SK-N-DZ (cell line): Measurements from ENCODE around the gene IRF1.
"Not testable (repeated sequence)": the region's sequence is repeated elsewhere in the genome, so short reads cannot be mapped to it uniquely, and the experiment has no call there.

Source experiments
- DNase-seq: peaks from one replicate; pipeline ENCODE4 v3.0.0-alpha.2; 2015; ENCODE audit warnings: low spot score
- small RNA-seq, 2 experiments: library from RNA; depleted of rRNA; stranded (forward); fragments of <200 nt; gene quantifications; one replicate each; pipeline ENCODE3, GENCODE V24; 2014

The IRF1 gene

GRCh38 chr5:132439521-132440089 lies 51.0 kb downstream of the IRF1 start:
- DNase-seq, result no peak

- DNase-seq, result no peak
Measured at GRCh38 chr5:132438917-132439316, 51.7 kb downstream of the IRF1 start.

GRCh38 chr5:132438267-132438645 lies 52.3 kb downstream of the IRF1 start:
- DNase-seq, result not testable (repeated sequence)

GRCh38 chr5:132437604-132438266 lies 52.8 kb downstream of the IRF1 start:
- DNase-seq, result no peak

- no peak for DNase-seq
Measured at GRCh38 chr5:132436936-132437335, 53.6 kb downstream of the IRF1 start.

GRCh38 chr5:132435886-132436285 lies 54.7 kb downstream of the IRF1 start:
- no peak for DNase-seq

- no peak for DNase-seq
Measured at GRCh38 chr5:132435447-132435846, 55.1 kb downstream of the IRF1 start.

- DNase-seq, result no peak
Measured at GRCh38 chr5:132434416-132435286, 55.9 kb downstream of the IRF1 start.

- DNase-seq, result no peak
Measured at GRCh38 chr5:132433141-132433540, 57.4 kb downstream of the IRF1 start.

- DNase-seq, result no peak
Measured at GRCh38 chr5:132431632-132432031, 58.9 kb downstream of the IRF1 start.

Small RNA genes within 50 kb of the gene (small RNA-seq; reads per million reads assigned to genes)
- 0 reads per million in 2 experiments for gene RF00019
